GM19035 (cell line): Measurements from ENCODE around the gene IGF2BP3.

Source experiments
- ATAC-seq: cut with Tn5 transposase; IDR thresholded peaks from one replicate; pipeline ENCODE4 v1.9.1; 2021; ENCODE audit not compliant: unreplicated experiment

Gene IGF2BP3

GRCh38 chr7:23380961-23381360 lies 89.3 kb downstream of the IGF2BP3 start:
- ATAC-seq: no peak

GRCh38 chr7:23380556-23380955 lies 89.7 kb downstream of the IGF2BP3 start:
- ATAC-seq: no peak

GRCh38 chr7:23378996-23379395 lies 91.3 kb downstream of the IGF2BP3 start:
- ATAC-seq: no peak

- no peak for ATAC-seq
Measured at GRCh38 chr7:23377134-23377533, 93.2 kb downstream of the IGF2BP3 start.

GRCh38 chr7:23373151-23374004 lies 96.9 kb downstream of the IGF2BP3 start:
- peak; percentile 65 for ATAC-seq

GRCh38 chr7:23372611-23373010 lies 97.7 kb downstream of the IGF2BP3 start:
- ATAC-seq: no peak

GRCh38 chr7:23371654-23372053 lies 98.6 kb downstream of the IGF2BP3 start:
- ATAC-seq: no peak

- no peak for ATAC-seq
Measured at GRCh38 chr7:23369695-23370404, 100.4 kb downstream of the IGF2BP3 start.

GRCh38 chr7:23369100-23369499 lies 101.2 kb downstream of the IGF2BP3 start:
- ATAC-seq: no peak

GRCh38 chr7:23358152-23358674 lies 112.1 kb downstream of the IGF2BP3 start:
- ATAC-seq: no peak

GRCh38 chr7:23357190-23358093 lies 112.8 kb downstream of the IGF2BP3 start:
- ATAC-seq: peak; percentile 60

GRCh38 chr7:23356726-23357125 lies 113.6 kb downstream of the IGF2BP3 start:
- ATAC-seq: no peak

- no peak for ATAC-seq
Measured at GRCh38 chr7:23356168-23356567, 114.1 kb downstream of the IGF2BP3 start.

- ATAC-seq: no peak
Measured at GRCh38 chr7:23353172-23353571, 117.1 kb downstream of the IGF2BP3 start.

GRCh38 chr7:23350466-23350865 lies 119.8 kb downstream of the IGF2BP3 start:
- no peak for ATAC-seq

- no peak for ATAC-seq
Measured at GRCh38 chr7:23349484-23350157, 120.7 kb downstream of the IGF2BP3 start.

GRCh38 chr7:23347682-23348180 lies 122.6 kb downstream of the IGF2BP3 start:
- no peak for ATAC-seq

- no peak for ATAC-seq
Measured at GRCh38 chr7:23347033-23347681, 123.1 kb downstream of the IGF2BP3 start.

- no peak for ATAC-seq
Measured at GRCh38 chr7:23346316-23346715, 124.0 kb downstream of the IGF2BP3 start.

- ATAC-seq: no peak
Measured at GRCh38 chr7:23345601-23346000, 124.7 kb downstream of the IGF2BP3 start.
